Measurements from ENCODE around the gene TRUB2.
A peak's percentile ranks its signal among the peaks of the same experiment; 100 is the strongest.

The TRUB2 gene

DNA sequence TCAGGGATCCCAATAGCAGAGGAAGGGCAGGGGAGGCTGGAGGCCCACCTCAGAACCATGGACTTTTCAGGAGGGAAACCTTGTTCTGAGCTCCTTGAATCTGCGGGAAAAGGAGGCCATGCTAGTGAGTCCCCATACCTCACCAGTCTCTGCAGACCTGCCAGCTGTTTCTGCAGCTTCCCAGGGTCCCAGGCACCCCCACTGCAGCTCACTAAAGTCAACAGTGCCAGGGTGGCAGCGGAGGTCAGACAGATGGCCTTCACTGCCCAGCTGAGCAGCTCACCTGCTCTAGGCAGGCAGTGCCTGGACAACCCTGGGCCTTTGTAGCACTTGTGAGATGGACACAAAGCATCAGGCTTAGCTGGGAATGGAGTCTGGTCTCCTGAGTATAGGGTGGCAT lies 13.7 kb upstream of the TRUB2 start:
- in situ Hi-C loops (cut with MboI; ENCODE audit: low pct_unique_long_range_greater_than_20kb, low sequenced_read_pairs, unreplicated experiment), result no loop called here
- TF ChIP-seq, protein P1, sequence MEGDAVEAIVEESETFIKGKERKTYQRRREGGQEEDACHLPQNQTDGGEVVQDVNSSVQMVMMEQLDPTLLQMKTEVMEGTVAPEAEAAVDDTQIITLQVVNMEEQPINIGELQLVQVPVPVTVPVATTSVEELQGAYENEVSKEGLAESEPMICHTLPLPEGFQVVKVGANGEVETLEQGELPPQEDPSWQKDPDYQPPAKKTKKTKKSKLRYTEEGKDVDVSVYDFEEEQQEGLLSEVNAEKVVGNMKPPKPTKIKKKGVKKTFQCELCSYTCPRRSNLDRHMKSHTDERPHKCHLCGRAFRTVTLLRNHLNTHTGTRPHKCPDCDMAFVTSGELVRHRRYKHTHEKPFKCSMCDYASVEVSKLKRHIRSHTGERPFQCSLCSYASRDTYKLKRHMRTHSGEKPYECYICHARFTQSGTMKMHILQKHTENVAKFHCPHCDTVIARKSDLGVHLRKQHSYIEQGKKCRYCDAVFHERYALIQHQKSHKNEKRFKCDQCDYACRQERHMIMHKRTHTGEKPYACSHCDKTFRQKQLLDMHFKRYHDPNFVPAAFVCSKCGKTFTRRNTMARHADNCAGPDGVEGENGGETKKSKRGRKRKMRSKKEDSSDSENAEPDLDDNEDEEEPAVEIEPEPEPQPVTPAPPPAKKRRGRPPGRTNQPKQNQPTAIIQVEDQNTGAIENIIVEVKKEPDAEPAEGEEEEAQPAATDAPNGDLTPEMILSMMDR (IDR thresholded peaks at IDR 0.05; ENCODE audit: extremely low read depth, insufficient read depth, missing control alignments), result no peak
- DNase-seq (ENCODE audit: low spot score), result no peak

DNA sequence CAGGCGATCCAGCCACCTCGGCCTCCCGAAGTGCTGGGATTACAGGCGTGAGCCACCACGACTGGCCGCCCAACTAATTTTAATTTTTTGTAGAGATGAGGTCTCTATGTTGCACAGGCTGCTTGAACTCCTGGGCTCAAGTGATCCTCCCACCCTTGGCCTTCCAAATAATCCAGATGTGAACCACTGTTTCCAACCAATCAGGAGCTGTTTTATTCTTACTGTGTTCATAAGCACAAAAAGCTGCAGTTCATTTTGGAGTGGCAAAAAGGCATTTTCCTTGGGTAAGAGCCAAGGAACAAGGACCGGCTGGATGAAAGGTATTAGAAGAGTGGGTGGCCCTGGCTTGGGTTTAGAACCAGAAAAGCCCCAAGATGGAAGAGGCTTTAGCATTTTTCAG lies 12.9 kb upstream of the TRUB2 start:
- in situ Hi-C loops (cut with MboI; ENCODE audit: low pct_unique_long_range_greater_than_20kb, low sequenced_read_pairs, unreplicated experiment), result no loop called here
- no peak for DNase-seq (ENCODE audit: low spot score)
- TF ChIP-seq, protein P1 (IDR thresholded peaks at IDR 0.05; ENCODE audit: extremely low read depth, insufficient read depth, missing control alignments), result no peak

DNA sequence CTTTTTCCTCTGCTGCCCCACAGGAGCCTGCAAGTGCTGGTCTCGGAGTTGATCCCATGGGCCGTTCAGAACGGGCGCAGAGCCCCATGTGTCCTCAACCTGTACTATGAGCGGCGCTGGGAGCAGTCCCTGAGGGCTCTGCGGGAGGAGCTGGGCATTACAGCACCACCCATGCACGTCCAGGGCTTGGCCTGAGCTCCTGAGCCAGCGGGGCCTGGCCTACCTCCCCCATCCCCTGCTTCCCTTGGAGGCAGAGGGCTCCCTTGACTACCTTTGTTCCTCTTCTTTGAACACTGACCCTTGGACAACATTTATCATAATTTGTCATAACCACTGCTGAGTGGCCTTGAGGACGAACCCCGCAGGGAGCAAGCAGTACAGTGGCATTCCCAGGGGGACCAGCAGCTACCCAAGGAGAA lies 11.2 kb upstream of the TRUB2 start:
- TF ChIP-seq, protein P1 (IDR thresholded peaks at IDR 0.05; ENCODE audit: extremely low read depth, insufficient read depth, missing control alignments), result no peak
- in situ Hi-C loops (cut with MboI; ENCODE audit: low pct_unique_long_range_greater_than_20kb, low sequenced_read_pairs, unreplicated experiment), result no loop called here
- DNase-seq (ENCODE audit: low spot score), result no peak

DNA sequence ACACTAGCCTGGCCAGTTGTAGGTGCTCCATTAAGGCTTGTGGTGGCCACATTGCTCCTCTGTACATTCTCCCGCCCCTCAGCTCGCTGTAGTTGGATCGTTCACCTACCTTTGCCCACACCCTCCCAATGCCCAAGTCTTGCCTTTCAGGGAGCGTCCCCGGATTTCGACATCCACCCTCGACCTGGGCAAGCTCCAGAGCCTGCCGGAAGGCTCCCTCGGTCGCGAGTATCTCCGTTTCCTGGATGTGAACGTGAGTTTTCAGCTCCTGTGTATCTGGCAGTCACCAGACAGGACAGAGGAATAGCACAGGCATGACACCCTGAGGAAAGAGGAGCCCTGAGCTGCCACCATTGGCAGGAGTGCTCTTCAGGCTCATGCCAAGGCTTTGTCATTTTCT lies 3.4 kb upstream of the TRUB2 start:
- no peak for DNase-seq (ENCODE audit: low spot score)
- in situ Hi-C loops (cut with MboI; ENCODE audit: low pct_unique_long_range_greater_than_20kb, low sequenced_read_pairs, unreplicated experiment), result no loop called here
- TF ChIP-seq, protein P1 (IDR thresholded peaks at IDR 0.05; ENCODE audit: extremely low read depth, insufficient read depth, missing control alignments), result no peak

DNA sequence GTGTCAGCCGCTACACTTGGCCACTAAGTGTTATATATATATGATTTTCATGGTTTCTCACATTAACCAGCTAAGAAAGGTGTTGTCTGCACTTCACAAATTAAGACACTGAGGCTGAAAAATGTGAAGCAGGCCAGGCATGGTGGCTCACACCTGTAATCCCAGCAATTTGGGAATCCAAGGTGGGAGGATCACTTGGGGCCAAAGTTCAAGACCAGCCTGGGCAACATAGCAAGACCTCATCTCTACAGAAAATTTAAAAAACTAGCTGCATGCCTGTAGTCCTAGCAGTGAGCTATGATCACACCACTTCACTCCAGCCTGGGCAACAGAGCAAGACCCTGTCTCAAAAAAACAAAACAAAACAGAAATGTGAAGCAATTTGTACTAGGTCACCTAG lies 2.2 kb upstream of the TRUB2 start:
- TF ChIP-seq, protein P1 (IDR thresholded peaks at IDR 0.05; ENCODE audit: extremely low read depth, insufficient read depth, missing control alignments), result no peak
- no peak for DNase-seq (ENCODE audit: low spot score)
- in situ Hi-C loops (cut with MboI; ENCODE audit: low pct_unique_long_range_greater_than_20kb, low sequenced_read_pairs, unreplicated experiment), result no loop called here

DNA sequence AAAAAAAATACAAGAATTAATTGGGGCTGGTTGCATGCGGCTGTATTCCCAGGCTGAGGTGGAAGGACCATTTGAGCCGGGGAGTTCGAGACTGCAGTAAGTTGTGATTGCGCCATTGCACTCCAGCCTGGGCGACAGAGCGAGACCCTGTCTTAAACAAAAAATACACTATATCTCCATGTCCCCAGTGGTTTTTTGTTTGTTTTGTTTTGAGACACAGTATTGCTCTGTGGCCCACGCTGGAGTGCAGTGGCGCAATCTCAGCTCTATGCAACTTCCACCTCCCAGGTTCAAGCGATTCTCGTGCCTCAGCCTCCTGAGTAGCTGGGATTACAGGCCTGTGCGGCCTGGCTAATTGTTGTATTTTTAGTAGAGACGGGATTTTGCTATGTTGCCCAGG lies 1.5 kb upstream of the TRUB2 start:
- in situ Hi-C loops (cut with MboI; ENCODE audit: low pct_unique_long_range_greater_than_20kb, low sequenced_read_pairs, unreplicated experiment), result no loop called here
- TF ChIP-seq, protein P1 (IDR thresholded peaks at IDR 0.05; ENCODE audit: extremely low read depth, insufficient read depth, missing control alignments), result no peak
- no peak for DNase-seq (ENCODE audit: low spot score)

DNA sequence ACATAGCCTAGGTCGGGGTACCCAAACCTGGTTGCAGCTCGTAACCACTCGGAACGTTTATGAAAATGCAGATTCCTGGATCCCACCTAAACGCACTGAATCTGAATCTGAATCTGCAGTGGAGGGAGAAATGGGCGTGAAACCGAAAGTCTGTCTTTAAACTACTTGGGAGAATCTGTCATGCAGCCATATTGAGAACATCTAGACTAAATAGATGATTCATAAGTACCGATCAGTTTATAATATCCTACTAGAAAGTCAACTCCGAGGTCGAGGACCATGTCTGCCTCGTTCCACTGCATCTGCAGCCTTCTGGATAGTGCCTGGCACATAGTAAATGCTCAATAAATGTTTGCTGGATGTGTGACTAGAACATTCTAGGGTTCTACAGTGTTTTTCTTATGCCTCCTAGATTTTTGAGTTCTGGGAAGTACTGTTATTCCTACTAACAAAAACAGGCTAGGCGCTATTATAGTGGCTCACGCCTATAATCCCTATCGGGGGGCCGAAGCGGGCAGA lies 1.0 kb upstream of the TRUB2 start:
- peak; percentile 51 for DNase-seq (ENCODE audit: low spot score)
- TF ChIP-seq, protein P1 (IDR thresholded peaks at IDR 0.05; ENCODE audit: extremely low read depth, insufficient read depth, missing control alignments), result no peak
- in situ Hi-C loops (cut with MboI; ENCODE audit: low pct_unique_long_range_greater_than_20kb, low sequenced_read_pairs, unreplicated experiment), result no loop called here
